SH-SY5Y (cell line): ENCODE measurements around the gene PBX3.

Experiments
- GATA2 ChIP-seq: IDR thresholded peaks from 2 replicates; pipeline ENCODE4 v1.6.1; 2011; ENCODE audit warnings: mild to moderate bottlenecking, low read depth, low read length
- GATA3 ChIP-seq: IDR thresholded peaks from 2 replicates; pipeline ENCODE4 v1.6.1; 2011; ENCODE audit warnings: low read depth, mild to moderate bottlenecking, low read length, moderate library complexity

- TF ChIP-seq GATA2, result no peak
- TF ChIP-seq GATA3, result no peak
These were observed 245.4 kb downstream of the PBX3 start for GRCh38 chr9:125992557-125992956.
